Measurements from ENCODE around the gene PRLR. TPM values are rescaled to one million over a fixed set of nuclear protein-coding genes. Genes with fewer than 3 reads are reported as not detected.

Gene PRLR
- total and polyA plus RNA-seq, 11 donors, result 0.08 to 2.2 (median 0.57) TPM

GRCh38 chr5:35101016-35101415 lies 129.3 kb downstream of the PRLR start:
- no peaks in the 10 kb centered on the region for H3K4me1 ChIP-seq
- DNase-seq (no peak), ATAC-seq (no peak)
- H3K4me3 ChIP-seq, result no peak overlapping the region
- no peaks in the 10 kb centered on the region for H3K27me3 ChIP-seq
- H3K9me3 ChIP-seq, result no peaks in the 10 kb centered on the region
- H3K27ac ChIP-seq, result no peak overlapping the region
- WGBS, 4 donors, result 92 to 97% (median 94%) methylated on average over 4 of the region's 4 CpGs
- no peaks in the 10 kb centered on the region for H3K36me3 ChIP-seq
- TF ChIP-seq CTCF (IDR thresholded peaks at IDR 0.05) (no peak), POLR2A (IDR thresholded peaks at IDR 0.05) (no peak)
- intact Hi-C loops (cut with DNase I), result no loop called here

- Histone ChIP-seq H3K36me3 (no peaks in the 10 kb centered on the region), H3K27me3 (no peaks in the 10 kb centered on the region), H3K9me3 (no peaks in the 10 kb centered on the region), H3K4me1 (no peaks in the 10 kb centered on the region), H3K27ac (no peak overlapping the region), H3K4me3 (no peak overlapping the region)
- intact Hi-C loops (cut with DNase I), result loop anchor here in 1 of 10 donors (10.0 kb wide), 1 partner anchor 87 kb away; no protein-coding TSS in a partner anchor
- WGBS, 4 donors, result 72 to 77% (median 73%) methylated on average over 4 of the region's 4 CpGs
- DNase-seq, result no peak
- no peak for ATAC-seq
- TF ChIP-seq CTCF (IDR thresholded peaks at IDR 0.05), result no peak
- no peak for TF ChIP-seq POLR2A (IDR thresholded peaks at IDR 0.05)
Observed at GRCh38 chr5:35098214-35098613, 132.1 kb downstream of the PRLR start.

GRCh38 chr5:35096932-35097331 lies 133.4 kb downstream of the PRLR start:
- 62 to 88% (median 66%) methylated on average over 1 of the region's 1 CpG for WGBS, 4 donors
- H3K4me1 ChIP-seq, result no peaks in the 10 kb centered on the region
- H3K27ac ChIP-seq, result no peak overlapping the region
- DNase-seq (no peak), ATAC-seq (no peak)
- no peak for TF ChIP-seq CTCF (IDR thresholded peaks at IDR 0.05)
- no peak for TF ChIP-seq POLR2A (IDR thresholded peaks at IDR 0.05)
- no peak overlapping the region for H3K4me3 ChIP-seq
- no peaks in the 10 kb centered on the region for H3K36me3 ChIP-seq
- no peaks in the 10 kb centered on the region for H3K9me3 ChIP-seq
- no peaks in the 10 kb centered on the region for H3K27me3 ChIP-seq
- intact Hi-C loops (cut with DNase I), result loop anchor here in 1 of 10 donors (10.0 kb wide), 1 partner anchor 88 kb away; no protein-coding TSS in a partner anchor

- no peak overlapping the region for H3K4me3 ChIP-seq
- ATAC-seq (no peak), DNase-seq (no peak)
- no peaks in the 10 kb centered on the region for H3K4me1 ChIP-seq
- no peak for TF ChIP-seq CTCF (IDR thresholded peaks at IDR 0.05)
- no peak for TF ChIP-seq POLR2A (IDR thresholded peaks at IDR 0.05)
- no peaks in the 10 kb centered on the region for H3K27me3 ChIP-seq
- no peaks in the 10 kb centered on the region for H3K9me3 ChIP-seq
- no peak overlapping the region for H3K27ac ChIP-seq
- 43 to 63% (median 54%) methylated on average over 3 of the region's 3 CpGs for WGBS, 4 donors
- H3K36me3 ChIP-seq, result no peaks in the 10 kb centered on the region
- intact Hi-C loops (cut with DNase I), result loop anchor here in 1 of 10 donors (10.0 kb wide), 1 partner anchor 89 kb away; no protein-coding TSS in a partner anchor
Observed at GRCh38 chr5:35096216-35096615, 134.1 kb downstream of the PRLR start.

All from heart left ventricle (tissue), 16 donors.